ENCODE measurements around the gene CYTH1. TPM values are rescaled to one million over a fixed set of nuclear protein-coding genes. Genes with fewer than 3 reads are reported as not detected.
"Not testable (repeated sequence)": the region's sequence is repeated elsewhere in the genome, so short reads cannot be mapped to it uniquely, and the experiment has no call there.

The CYTH1 gene
- total RNA-seq, 1 donor from 2014 or later = 44.3 TPM

DNA sequence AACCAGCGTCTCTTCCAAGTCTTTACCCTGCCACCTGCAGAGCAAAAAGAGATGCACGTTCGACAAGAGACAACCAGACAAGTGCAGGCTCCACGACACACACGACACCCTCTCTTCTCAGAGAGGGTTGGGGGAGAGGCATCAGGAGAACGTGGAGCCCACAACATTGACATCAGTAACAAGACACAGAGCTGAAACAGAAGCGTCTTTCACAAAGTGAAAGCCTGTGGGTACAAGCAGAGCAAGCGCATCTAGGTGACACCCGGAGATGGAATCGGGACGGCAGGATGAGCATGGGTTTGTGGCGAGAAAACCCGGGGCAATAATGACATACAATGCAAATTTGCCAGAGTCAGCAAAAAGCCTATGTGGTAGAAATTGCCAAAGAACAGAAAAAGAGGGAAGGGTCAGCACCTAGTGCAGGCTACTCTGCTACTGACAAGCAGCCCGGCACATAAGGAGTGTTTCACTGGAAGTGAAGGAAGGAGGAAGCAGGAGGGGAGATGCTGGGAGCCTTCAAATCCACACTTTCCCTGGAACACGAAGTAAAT is 89.5 kb downstream of the CYTH1 start:
- DNase-seq (ENCODE audit: low spot score) = no peak

DNA sequence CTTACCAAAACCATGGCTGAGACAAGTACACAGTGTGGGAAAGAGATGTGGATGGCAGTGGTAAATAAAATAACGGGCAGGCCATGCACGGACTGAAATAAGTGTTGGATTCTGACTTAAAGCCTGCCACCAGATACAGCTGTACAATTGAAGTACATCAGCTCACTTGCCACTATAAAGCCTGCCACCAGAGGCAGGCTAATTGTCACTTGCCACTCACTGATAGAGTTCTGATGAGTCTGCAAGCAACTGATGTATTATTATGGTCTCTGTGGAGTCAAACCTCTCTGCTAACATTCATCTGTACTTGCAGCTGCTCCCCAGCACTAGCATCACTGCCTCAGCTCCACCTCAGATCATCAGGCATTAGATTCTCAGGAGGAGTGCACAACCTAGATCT is 93.0 kb downstream of the CYTH1 start:
- no peak for DNase-seq (ENCODE audit: low spot score)

DNA sequence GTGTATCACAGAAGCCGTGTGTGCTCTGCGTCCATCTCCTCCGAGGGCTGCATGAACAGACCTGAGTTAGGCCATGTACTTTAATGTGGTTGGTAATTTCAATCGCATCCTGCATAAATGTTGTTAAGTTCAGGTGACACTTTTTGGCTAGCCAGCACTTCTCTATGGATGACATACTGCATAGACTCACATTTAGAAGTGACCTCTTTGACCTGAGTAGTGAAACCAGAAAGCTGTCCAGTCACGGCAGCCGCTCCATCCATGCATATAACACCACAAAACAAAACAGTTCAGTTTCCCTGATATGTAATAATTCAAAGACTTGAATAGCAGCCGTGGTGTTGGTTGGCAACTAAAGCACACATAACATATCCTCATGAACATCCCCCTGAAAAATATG is 94.1 kb downstream of the CYTH1 start:
- DNase-seq (ENCODE audit: low spot score) = no peak

DNA sequence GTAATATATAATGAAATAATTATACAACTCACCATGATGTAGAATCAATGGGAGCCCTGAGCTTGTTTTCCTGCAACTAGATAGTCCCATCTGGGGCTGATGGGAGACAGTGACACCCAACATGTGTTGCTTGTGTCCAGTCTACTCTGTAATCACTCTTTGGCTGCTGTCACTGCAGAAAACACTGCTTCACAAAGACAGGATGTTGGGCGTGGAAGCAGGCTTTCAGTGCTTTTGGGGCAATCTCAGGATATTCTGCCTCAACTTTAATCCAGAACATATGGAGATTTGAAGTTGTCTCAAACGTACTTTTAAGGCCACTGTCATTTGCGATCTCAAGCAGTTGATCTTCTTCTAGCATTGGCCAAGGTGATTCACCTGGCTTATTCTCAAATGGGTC is 94.9 kb downstream of the CYTH1 start:
- DNase-seq (ENCODE audit: low spot score) = no peak

DNA sequence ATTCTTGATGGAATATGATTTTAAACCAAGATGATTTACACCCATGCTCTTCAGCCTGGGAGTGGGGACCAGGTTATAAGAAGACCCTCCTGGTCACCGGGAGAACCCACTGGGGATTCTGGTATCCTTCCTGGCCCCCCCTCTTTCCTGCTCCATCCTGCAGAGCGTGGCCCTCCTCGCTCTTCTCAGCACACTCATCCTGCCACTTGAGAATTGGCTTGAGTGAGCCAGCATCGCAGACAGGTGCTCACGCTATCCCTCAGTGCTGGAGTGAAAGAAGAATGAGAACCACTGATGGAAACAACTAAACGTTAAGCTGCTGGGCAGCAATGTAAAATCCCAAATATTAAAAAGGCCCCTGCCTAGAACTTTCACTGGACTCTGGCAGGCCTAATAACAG is 98.0 kb downstream of the CYTH1 start:
- no peak for DNase-seq (ENCODE audit: low spot score)

DNA sequence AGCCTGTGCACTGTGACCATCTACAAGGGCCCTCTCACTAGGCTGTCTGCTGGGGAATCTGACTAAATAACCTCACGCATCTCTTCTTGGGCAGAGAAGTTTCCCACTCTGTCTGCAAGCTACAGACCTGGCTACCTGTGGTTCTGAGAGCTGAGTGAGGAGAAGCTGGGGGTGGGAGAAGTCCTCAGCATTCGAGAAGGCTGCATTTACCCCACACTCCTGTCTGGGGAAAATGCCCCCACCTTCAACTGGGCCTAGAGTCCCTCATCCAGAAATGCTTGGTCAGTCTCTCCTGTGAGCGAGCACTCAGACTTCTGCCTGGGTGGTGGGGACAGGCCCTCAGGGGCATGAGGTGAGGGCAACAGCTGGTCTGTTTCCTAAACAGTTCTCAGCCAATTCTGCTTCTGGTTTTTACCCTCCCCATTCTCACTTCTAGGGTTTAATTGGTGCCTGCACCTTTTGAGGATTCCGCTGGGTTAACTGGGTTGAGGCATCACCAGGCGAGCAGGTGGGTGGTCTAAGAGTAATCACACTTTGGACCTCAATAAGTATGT is 98.6 kb downstream of the CYTH1 start:
- DNase-seq (ENCODE audit: low spot score) = no peak

DNA sequence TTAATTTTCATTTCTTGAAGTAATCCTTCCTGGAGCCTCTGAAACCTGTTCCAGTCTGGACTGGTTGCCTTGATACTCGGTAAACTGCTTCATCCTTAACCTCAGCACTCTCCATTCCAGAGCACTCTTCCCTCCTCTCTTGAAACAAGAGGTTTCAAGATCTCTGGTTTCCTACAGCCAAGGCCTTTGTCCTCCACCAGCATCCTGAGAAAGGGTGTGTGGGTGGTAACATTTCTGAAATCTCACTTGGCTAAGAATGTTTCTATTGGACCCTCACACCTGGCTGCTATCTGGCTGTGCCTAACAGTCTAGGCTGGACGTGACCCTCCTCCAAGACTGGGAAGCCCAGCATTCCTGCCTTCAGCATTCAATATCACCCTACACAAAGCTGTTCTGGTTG is 99.7 kb downstream of the CYTH1 start:
- DNase-seq (ENCODE audit: low spot score) = no peak

DNA sequence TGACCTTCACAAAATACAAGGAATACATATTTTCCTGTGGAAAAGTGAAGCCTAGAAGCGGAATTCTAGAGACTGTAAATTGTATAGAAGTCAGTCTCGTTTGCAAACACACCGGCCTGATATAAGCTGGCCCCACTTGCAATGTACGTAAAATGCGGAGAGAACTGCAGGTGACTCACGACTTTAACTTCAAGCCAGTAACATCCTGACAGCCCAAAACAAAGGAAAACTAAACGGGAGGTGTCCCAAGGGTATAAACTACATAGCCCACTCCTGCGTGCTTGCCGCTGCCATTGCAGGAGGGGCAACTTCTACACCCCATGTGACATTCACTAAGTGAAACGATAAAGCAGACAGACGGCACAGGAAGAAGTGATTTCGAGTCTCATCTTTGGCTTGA is 101.6 kb downstream of the CYTH1 start:
- peak; percentile 11 for DNase-seq (ENCODE audit: low spot score)

DNA sequence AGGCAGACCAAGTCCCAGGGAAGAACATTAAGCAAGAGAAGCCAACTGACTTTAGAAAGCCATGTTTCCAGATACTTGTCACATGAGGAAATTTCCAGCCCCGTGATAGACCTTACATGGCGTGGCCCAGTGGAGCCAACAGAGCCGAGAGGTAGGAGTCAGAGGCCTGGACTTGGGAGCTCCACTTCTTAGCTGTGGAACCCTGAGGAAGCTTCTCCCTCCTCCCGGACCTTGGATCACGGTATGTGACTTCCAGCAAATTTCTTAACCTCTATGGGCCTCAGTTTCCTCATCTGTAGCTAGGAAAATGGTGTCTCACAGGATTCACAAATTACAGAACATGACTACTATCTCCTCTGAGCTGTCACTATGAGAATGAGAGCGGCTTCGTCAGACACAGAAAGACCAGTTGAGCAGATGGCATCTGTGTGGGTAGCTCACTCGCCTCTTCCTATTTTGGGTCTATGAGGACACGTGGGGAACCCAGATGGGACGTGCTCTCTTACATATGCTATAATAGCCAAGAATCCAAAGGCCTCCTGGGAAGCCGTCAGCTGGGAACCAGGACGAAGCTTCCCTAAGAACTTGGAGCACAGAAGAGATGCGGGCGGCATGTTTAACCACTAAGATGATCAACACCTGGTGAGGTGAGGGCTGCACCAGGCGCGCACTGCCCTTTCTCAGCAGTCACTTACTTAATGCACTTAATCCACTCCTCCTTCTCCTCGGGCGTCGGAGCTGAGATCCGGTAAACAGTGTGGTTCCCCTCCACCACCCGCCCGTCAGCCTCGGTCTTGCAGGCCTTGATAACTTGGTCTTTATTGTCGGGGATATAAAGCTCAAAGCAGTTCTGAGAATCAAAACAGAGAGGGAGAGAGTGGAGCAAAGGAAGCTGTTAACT is 102.3 kb downstream of the CYTH1 start:
- DNase-seq (ENCODE audit: low spot score) = peak; percentile 19

DNA sequence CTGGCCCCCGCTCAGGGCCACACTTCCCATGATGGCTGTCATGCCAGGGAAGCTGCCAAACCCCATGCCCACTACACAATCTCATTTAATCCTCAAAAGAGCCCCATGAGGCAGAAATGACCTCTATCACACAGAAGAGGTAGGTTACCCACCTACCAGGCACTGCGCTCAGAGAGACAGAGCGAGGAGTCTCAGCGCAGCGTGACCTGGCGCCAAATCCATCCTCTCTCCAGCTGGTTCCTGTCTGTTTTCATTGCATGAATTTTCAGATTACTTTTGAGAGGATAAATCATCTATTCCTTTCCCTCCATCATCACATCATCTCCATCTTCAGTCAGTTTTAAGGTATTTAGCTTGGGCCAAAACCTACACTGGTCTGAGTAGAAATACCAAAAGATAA is 103.4 kb downstream of the CYTH1 start:
- DNase-seq (ENCODE audit: low spot score) = no peak

DNA sequence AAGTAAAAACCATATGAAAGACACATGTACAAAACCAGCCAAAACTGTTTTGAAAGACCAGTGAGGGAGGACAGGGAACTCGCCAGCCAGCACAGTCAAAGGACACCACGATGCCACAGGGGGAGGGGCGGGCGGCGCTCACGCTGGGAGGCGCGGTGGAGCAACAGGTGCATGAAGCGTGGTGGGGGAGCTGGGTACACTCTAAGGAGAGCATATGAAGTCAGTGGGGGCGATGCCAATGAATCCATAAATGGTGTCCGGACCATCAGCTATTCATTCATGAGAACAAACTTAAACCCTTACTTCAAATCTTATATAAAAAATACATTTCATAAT is 103.9 kb downstream of the CYTH1 start:
- no peak for DNase-seq (ENCODE audit: low spot score)

DNA sequence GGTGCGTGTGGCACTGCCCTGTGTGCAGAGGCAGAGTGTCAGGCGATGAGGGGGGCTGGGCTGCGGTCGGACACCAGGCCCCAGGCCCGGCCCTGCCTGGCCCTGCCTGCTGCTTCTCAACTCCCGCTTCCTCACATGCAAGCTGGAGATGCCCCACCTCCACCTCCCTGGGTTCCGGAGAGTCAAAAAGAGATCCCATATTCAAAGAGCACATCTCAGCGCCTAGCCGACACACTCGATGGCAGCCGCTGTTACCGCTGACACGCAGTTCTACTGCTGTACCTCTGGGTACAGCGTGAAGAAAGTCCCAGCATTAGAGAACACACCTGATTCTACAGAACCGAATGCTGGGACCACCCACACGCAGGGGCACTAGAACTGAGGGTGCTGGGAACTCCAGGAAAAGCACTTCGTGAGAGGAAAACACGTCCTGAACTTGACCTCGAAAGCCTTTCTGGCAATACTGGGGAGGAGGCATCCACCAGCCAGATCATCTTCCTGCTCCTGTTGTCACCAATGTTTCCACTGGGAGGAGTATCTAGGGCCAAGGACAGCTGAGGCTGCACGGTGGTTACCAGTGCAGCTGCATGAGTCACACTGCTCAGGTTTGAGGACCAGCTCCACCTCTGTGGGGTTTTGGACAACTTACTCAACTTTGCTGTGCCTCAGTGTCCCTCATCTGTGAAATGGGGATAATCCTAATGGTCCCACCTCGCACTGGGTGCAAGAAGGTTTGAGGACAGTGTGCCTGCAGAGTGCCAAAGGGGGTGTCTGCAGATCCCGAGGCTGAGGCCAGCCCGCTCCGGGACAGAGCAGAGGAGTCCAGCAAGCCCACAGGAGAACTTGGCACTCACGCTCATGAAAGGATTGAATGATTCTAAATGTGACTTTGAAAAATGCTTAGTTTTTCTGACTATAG is 104.5 kb downstream of the CYTH1 start:
- DNase-seq (ENCODE audit: low spot score) = no peak

DNA sequence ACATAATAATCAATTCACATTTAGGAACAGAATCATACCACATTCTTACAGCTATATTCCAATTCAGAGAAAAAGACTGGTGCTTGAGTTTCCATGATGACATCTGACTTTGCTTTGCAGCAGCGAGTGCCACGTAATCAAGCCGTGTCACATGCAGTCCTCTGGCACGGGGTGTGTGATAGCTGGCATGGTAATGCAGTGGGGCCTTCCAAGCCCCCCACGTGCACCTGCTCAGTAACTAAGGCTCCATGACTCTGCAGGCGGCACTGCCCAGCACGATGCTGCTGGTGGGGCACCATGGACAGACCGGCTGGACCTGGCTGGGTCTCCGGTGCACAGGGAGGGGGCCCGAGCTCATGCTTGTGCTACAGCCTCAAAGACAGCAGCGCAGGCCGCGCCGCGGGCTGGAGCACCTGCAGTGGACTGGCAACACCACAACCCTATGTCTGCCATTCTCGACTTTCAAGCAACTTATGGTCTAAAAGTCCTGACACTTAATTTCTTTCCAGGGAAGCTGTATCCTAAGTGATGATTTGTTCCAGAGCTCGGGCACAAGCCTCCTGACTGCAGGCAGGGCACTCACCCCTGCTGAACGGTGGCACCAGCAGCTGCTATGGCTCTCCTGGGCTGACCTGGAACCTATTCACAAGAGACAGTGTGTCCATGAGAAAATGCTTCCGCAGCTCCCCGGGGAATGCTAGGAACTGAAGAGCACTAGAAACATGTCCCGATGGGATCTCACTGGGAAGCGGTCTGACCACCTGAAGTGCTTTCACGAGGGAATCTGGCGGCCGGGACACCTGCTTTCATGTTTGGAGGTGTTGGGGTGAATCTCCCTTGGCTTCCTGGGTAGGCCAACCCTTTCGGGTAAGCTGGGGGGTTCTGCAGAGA is 105.4 kb downstream of the CYTH1 start:
- no peak for DNase-seq (ENCODE audit: low spot score)

DNA sequence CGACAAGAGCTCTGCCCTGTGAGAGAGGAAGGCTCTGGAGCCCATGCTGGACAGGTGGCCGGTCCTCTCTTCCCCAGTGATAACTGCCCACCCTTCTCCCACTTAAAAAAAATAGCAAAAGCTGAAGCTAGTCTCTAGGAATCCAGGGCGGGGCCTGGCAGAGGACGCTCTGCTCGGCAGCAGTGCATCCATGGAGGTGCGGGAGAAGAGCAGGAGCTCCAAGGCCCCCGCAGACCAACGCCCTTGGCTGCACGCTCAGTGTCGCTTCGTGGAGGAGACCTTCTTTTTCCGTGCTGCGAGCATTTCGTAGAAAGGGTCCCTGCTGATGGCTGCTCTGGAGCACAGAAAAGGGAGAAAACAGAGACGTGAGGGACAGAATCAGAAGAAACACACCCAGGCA is 106.2 kb downstream of the CYTH1 start:
- no peak for DNase-seq (ENCODE audit: low spot score)

DNA sequence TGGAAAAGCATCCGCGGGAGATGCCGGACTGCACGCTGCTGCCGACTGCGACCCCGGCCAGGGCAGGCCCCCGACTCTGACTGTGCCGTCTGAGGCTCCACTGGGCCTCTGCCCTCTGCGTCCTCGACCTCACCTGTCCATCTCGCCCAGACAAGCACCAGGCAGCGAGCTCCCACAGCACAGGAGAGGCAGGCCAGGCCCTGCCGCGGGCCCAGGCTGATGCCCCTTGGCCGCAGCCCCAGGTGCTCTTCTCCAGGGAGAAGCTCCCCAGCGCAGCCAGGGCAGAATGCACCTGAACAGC is 106.8 kb downstream of the CYTH1 start:
- DNase-seq (ENCODE audit: low spot score) = no peak

DNA sequence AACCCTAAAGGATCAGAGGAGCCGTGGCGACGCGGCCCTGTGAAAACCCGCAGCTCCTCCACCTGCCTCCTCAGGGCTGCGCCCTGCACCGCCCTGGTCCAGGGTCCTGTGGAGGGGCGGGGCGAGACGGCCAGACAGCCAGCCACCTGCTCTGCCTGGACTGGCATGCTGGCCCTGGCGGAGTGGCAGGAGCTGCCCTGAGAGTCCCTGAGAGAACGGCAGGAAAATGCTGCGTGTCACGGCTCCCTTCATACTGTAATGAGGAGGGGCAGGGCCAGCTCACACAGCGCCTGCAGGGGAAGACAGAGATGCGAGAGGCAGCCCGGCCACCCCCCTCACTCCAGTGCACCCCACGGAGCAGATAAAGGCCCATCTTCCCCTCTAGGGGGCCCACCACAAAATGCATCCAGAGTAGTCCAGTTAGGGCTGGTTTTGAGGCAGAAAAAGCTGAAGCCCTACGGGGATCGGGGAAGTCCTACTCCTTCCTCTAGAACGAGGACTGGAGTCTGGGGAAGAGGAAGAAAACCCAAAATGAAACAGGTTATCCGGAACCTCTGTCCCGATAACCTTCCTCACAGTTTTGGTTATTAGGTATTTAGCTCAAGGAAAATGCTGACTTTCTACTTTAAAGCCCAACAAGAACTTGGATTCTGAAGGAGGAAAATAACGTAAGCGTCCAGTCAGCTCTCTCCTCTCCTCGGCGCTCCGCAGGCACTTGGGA is 107.3 kb downstream of the CYTH1 start:
- no peak for DNase-seq (ENCODE audit: low spot score)

DNA sequence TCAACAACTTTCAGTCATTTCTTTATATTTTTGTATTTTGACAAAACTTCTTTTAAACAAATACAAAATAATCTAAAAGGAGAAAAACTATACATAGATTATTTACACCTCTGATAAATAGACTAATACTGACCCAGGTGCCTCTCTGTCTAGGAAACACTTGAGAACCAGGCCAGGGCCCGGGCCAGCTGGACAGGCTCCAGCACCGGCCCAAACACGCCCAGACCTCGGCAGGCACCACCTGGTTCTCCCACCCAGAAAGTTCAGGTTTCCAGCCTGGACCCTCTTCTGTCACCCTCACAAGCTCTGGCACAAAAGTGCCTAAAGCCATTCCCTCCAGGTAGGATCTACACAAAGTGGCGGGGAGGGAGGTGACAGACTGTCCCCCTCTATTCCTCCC is 107.9 kb downstream of the CYTH1 start:
- no peak for DNase-seq (ENCODE audit: low spot score)

DNA sequence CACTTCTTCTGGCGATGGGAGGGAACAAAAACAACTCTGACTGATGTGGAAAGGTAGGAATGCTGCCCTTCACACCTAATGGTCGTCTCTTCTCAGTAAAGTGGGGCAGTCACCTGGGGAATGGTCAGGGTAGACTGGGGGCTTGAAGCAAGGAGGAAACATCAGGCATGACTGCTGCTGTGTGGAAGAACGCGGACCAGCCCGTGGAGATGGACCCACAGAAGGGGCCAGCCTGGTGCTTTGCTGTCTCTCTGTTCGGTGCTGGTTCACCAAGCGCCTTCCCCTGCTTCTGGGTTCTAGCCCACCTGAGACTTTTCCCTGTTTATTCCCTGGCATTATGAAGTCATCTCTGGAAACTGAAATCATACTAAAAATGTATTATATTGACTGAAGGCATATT is 108.7 kb downstream of the CYTH1 start:
- no peak for DNase-seq (ENCODE audit: low spot score)

DNA sequence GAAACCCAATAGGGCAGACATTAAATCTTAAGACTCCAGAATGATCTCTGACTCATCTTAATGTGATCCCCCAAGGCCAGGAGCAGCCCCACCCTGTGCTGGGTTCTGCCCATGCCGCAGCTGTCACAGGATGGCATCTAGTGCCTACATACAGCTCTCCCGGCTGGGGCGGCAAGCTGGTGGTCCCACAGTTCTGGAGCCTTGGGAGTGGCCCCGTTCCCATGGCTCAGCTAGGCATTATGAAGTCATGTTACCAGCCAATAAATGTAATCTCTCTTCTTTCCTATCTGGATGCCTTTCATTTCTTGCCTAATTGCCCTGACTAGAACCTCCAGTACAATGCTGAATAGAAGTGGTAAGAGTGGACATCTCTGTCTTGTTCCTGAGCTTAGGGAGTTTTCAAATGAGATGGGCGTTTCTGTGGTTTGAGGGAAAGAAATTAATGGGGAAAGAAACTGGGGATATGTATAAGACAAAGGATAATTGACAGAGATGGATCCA is 109.2 kb downstream of the CYTH1 start:
- no peak for DNase-seq (ENCODE audit: low spot score)

DNA sequence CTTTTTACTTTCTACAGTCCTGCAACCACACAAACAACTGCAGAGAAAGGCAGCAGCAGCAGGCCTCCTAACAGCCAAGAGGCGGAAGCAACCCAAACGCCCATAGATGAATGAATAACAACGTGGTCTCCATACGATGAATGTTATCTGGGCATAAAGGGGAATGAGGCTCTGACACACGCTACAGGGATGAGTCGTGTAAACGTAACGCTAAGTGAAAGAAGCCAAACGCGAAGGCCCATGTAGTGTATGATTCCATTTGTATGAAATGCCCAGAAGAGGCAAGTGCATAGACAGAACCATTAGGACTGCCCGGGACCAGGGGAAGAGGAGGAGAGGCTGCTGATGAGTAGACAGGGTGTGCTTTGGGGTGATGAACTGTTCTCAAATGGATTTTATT is 110.1 kb downstream of the CYTH1 start:
- DNase-seq (ENCODE audit: low spot score) = no peak

DNA sequence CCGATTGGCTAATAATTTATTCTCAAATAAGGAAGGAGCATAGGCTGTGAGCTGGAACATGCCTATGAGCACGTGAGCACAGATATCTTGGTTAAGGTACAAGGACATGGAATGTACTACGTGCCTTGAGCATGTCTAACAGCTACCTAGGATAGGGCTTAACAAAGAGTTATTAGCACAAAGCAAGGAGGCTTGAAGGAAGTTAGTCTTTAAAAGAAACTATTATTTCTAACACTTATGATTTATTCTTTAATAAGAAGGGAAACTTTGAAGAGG is 110.4 kb downstream of the CYTH1 start:
- not testable (repeated sequence) for DNase-seq (ENCODE audit: low spot score)

All from umbilical cord (tissue), 2 donors.